MM.1S (cell line): ENCODE results near the gene BSG.
"Not testable (repeated sequence)": the region's sequence is repeated elsewhere in the genome, so short reads cannot be mapped to it uniquely, and the experiment has no call there.

ENCODE experiments used
- DNase-seq: peaks from one replicate; pipeline ENCODE4 v3.0.0-alpha.2; 2015
- H2AFZ ChIP-seq: fragments of 300-600 bp; sonication (generic); 2 replicates; pipeline ENCODE4 v1.6.0; 2016; ENCODE audit warnings: antibody characterized with exemption, low read length
- H3F3A ChIP-seq: fragments of 300-600 bp; sonication (generic); 2 replicates; pipeline ENCODE4 v1.6.1; 2016; ENCODE audit warnings: mild to moderate bottlenecking, antibody characterized with exemption, low read length, moderate library complexity, mixed read lengths; ENCODE audit not compliant: insufficient read depth
- H3K27ac ChIP-seq: fragments of 300-600 bp; sonication (generic); 2 replicates; pipeline ENCODE4 v1.5.1; 2016; ENCODE audit warnings: mild to moderate bottlenecking, low read length
- H3K27me3 ChIP-seq: fragments of 300-600 bp; sonication (generic); replicated peaks from 2 replicates; pipeline ENCODE4 v1.6.0; 2016; ENCODE audit warnings: low read length; ENCODE audit not compliant: insufficient read depth
- H3K36me3 ChIP-seq: fragments of 300-600 bp; sonication (generic); replicated peaks from 2 replicates; pipeline ENCODE4 v1.6.1; 2016; ENCODE audit warnings: mild to moderate bottlenecking, low read length, mixed read lengths; ENCODE audit not compliant: insufficient read depth
- H3K4me1 ChIP-seq: fragments of 300-600 bp; sonication (generic); 2 replicates; pipeline ENCODE4 v1.6.1; 2016; ENCODE audit warnings: low read length, mixed read lengths
- H3K4me2 ChIP-seq: fragments of 300-600 bp; sonication (generic); 2 replicates; pipeline ENCODE4 v1.6.0; 2016; ENCODE audit warnings: low read depth, low read length
- H3K4me3 ChIP-seq: fragments of 300-600 bp; sonication (generic); 2 replicates; pipeline ENCODE4 v1.5.1; 2016; ENCODE audit warnings: low read length, mixed read lengths
- H3K79me2 ChIP-seq: fragments of 300-600 bp; sonication (generic); 2 replicates; pipeline ENCODE4 v1.6.1; 2016; ENCODE audit warnings: mixed run types, low read length, mixed read lengths
- H3K9ac ChIP-seq: fragments of 300-600 bp; sonication (generic); 2 replicates; pipeline ENCODE4 v1.6.1; 2016; ENCODE audit warnings: low read length, mixed read lengths
- H3K9me2 ChIP-seq: fragments of 300-600 bp; sonication (generic); replicated peaks from 2 replicates; pipeline ENCODE4 v1.6.1; 2016; ENCODE audit warnings: mild to moderate bottlenecking, low read length, mixed read lengths; ENCODE audit not compliant: insufficient read depth
- H3K9me3 ChIP-seq: fragments of 300-600 bp; sonication (generic); replicated peaks from 2 replicates; pipeline ENCODE4 v1.6.1; 2016; ENCODE audit warnings: mild to moderate bottlenecking, low read length, mixed read lengths; ENCODE audit not compliant: insufficient read depth
- H4K20me1 ChIP-seq: fragments of 300-600 bp; sonication (generic); 2 replicates; pipeline ENCODE4 v1.6.1; 2016; ENCODE audit warnings: mild to moderate bottlenecking, low read length, moderate library complexity, mixed read lengths; ENCODE audit not compliant: insufficient read depth
- EZH2 ChIP-seq: fragments of 300-600 bp; sonication (generic); optimal IDR thresholded peaks from 2 replicates; pipeline ENCODE3; 2017; ENCODE audit warnings: low read depth, mild to moderate bottlenecking, antibody characterized with exemption, low read length, mixed read lengths
- EZH2phosphoT487 ChIP-seq: fragments of 300-600 bp; sonication (generic); IDR thresholded peaks from 2 replicates; pipeline ENCODE4 v1.6.1; 2018; ENCODE audit warnings: antibody characterized with exemption, low read length
- TF ChIP-seq, protein P1 (sequence below): fragments of 300-600 bp; sonication (generic); IDR thresholded peaks from 2 replicates; pipeline ENCODE4 v1.5.1; 2016; ENCODE audit warnings: antibody characterized with exemption, low read length, mixed read lengths

Gene BSG

DNA sequence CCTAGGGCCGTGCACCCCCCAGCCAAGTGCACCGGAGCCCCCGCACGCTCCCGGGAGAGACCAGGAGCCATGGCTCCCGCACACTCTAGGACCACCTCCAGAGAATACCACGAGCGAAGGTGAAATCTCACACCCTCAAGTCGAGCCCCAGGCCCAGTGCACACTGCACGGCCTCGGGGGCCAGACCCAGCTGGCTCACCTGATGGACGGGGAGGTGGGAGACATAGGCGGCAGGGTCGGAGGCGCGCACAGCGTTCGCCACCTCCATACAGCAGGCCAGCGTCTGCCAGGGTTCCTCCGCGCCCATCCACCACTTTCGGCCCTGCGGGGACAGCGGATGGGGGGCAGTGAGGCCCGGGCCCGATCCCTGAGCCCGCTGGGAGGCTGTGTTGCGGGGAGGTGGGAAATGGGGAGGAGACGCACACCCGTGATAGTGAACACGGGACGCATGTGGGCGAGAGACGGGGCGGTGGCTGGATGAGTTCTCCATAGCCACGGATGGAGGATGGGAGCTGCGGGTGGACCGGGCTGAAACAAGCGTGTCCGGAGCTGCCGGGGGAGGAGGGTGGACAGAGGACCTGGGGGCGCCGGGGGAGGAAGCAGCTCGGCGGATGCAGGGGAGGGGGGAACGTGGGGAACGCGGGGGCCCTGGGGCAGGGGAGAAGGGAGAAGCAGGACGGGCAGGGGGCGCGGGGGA is 47.9 kb downstream of the BSG start:
- H3K4me2 ChIP-seq, result no peak overlapping the region
- H3F3A ChIP-seq, result no peaks in the 10 kb centered on the region
- no peak overlapping the region for H3K9ac ChIP-seq
- no peak overlapping the region for H3K4me3 ChIP-seq
- H4K20me1 ChIP-seq, result no peaks in the 10 kb centered on the region
- H3K9me2 ChIP-seq, result no peaks in the 10 kb centered on the region
- H3K27ac ChIP-seq, result no peak overlapping the region
- DNase-seq, result no peak
- no peak overlapping the region for H2AFZ ChIP-seq
- no peaks in the 10 kb centered on the region for H3K4me1 ChIP-seq
- peaks cover 3% of the 10 kb centered on the region; the same call in 1 of the 2 replicates for H3K36me3 ChIP-seq
- H3K79me2 ChIP-seq, result no peaks in the 10 kb centered on the region
- no peaks in the 10 kb centered on the region for H3K9me3 ChIP-seq
- no peaks in the 10 kb centered on the region for H3K27me3 ChIP-seq
- TF ChIP-seq, protein P1, sequence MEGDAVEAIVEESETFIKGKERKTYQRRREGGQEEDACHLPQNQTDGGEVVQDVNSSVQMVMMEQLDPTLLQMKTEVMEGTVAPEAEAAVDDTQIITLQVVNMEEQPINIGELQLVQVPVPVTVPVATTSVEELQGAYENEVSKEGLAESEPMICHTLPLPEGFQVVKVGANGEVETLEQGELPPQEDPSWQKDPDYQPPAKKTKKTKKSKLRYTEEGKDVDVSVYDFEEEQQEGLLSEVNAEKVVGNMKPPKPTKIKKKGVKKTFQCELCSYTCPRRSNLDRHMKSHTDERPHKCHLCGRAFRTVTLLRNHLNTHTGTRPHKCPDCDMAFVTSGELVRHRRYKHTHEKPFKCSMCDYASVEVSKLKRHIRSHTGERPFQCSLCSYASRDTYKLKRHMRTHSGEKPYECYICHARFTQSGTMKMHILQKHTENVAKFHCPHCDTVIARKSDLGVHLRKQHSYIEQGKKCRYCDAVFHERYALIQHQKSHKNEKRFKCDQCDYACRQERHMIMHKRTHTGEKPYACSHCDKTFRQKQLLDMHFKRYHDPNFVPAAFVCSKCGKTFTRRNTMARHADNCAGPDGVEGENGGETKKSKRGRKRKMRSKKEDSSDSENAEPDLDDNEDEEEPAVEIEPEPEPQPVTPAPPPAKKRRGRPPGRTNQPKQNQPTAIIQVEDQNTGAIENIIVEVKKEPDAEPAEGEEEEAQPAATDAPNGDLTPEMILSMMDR, result no peak
- TF ChIP-seq EZH2 (no peak), EZH2phosphoT487 (no peak)

DNA sequence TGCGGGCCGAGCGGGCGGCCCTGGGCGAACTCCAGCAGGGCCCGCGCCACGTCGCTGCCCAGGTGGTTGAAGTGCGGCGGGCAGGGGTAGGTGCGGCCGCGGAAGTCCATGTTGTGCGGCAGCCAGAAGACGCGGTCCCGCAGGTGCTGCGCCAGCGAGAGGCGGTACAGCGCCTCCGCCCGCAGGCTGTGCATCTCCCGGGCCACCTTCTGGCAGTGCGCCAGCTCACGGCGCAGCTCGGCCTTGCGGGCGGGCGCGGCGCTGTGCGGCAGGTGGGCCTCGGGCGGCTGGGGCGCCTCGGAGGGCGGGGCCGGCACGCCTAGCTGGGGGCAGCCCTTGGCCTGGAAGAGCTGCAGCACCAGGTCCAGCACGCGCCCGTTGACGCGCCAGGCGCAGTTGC is 48.8 kb downstream of the BSG start:
- not testable (repeated sequence) for H3K79me2 ChIP-seq, H3K27ac ChIP-seq, H2AFZ ChIP-seq, H3K27me3 ChIP-seq, H3K9ac ChIP-seq, H3K9me2 ChIP-seq, H3K4me1 ChIP-seq, H4K20me1 ChIP-seq, H3K9me3 ChIP-seq, H3K4me3 ChIP-seq, H3K4me2 ChIP-seq, DNase-seq, H3K36me3 ChIP-seq, H3F3A ChIP-seq

DNA sequence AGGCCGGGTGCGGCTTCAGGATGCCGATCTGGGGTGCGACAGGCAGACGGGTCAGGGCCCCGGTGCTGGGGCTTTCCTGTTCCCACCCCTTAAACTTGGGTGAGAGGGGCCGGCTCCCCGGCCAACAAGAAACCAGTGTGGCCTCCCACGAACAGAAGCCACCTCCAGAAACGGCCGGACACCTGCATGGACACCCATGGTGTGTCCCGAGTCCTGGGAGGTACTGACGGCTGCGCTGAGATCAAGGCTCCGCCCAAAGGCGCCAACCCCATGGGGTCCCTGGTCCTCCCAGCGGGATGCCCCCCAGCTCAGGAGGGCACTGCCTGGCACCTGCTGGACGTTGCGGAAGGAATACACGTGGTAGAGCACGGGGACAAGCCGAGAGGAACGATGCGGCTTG is 49.4 kb downstream of the BSG start:
- Histone ChIP-seq H3F3A (no peaks in the 10 kb centered on the region), H3K27me3 (no peaks in the 10 kb centered on the region), H4K20me1 (no peaks in the 10 kb centered on the region), H3K4me3 (no peak overlapping the region), H3K9me2 (no peaks in the 10 kb centered on the region), H2AFZ (no peak overlapping the region), H3K4me1 (no peaks in the 10 kb centered on the region), H3K27ac (no peak overlapping the region), H3K9me3 (no peaks in the 10 kb centered on the region), H3K9ac (no peak overlapping the region), H3K79me2 (no peaks in the 10 kb centered on the region), H3K36me3 (peaks cover 3% of the 10 kb centered on the region; the same call in 1 of the 2 replicates), H3K4me2 (no peak overlapping the region)
- TF ChIP-seq, protein P1, result no peak
- TF ChIP-seq EZH2phosphoT487 (no peak), EZH2 (no peak)
- DNase-seq, result no peak

DNA sequence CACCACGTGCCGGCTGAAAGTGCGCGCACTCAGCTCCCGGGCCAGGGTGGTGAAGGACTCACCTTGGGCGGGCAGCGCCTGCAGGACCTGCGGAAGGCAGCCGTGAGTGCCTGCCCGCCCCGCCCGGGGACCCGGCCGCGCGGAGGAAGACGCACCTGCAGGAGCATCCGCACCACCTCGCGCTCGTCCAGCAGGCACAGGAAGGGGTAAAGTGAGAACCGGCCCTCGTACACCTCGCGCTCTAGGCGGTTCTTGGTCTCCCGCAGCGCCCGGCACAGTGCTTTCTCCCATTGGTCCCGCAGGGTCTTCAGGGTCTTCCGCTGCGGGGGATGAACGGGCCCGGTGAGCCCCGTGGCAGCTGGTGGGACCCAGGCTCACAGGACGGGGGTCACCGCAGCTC is 50.3 kb downstream of the BSG start:
- Histone ChIP-seq H3K4me3 (no peak overlapping the region), H3K79me2 (peaks cover 4% of the 10 kb centered on the region), H3K27me3 (no peaks in the 10 kb centered on the region), H3K27ac (no peak overlapping the region), H2AFZ (no peak overlapping the region), H3F3A (no peaks in the 10 kb centered on the region), H3K36me3 (peaks cover 3% of the 10 kb centered on the region; the same call in 1 of the 2 replicates), H3K9me2 (no peaks in the 10 kb centered on the region), H3K4me2 (no peak overlapping the region), H4K20me1 (no peaks in the 10 kb centered on the region), H3K9ac (no peak overlapping the region), H3K9me3 (no peaks in the 10 kb centered on the region), H3K4me1 (no peaks in the 10 kb centered on the region)
- no peak for DNase-seq
- TF ChIP-seq EZH2 (no peak), EZH2phosphoT487 (no peak)
- TF ChIP-seq, protein P1, result no peak
